ENCODE data around the gene MAGI1.

Gene MAGI1

GRCh38 chr3:65632414-65632813, 406.3 kb downstream of the MAGI1 start:
- Histone ChIP-seq H3K4me2 (ENCODE audit: low read depth, low read length, poor library complexity, severe bottlenecking) (no peak overlapping the region), H3K79me2 (ENCODE audit: insufficient read depth, low read length) (no peaks in the 10 kb centered on the region), H3F3A (ENCODE audit: low read depth) (no peaks in the 10 kb centered on the region), H3K9ac (ENCODE audit: low read depth, low read length, poor library complexity, severe bottlenecking) (no peak overlapping the region), H3K9me3 (ENCODE audit: insufficient read depth, low read depth, low read length) (no peaks in the 10 kb centered on the region), H3K4me1 (ENCODE audit: insufficient read depth, low read length, poor library complexity, severe bottlenecking) (no peaks in the 10 kb centered on the region), H3K4me3 (ENCODE audit: low read length, poor library complexity, severe bottlenecking) (no peak overlapping the region), H3K27me3 (ENCODE audit: insufficient read depth, low read length, poor library complexity, severe bottlenecking) (no peaks in the 10 kb centered on the region), H2AFZ (ENCODE audit: low read length) (no peak overlapping the region), H3K9me2 (replicated peaks; ENCODE audit: low read depth, low read length) (no peaks in the 10 kb centered on the region), H4K20me1 (ENCODE audit: insufficient read depth, low read length, poor library complexity, severe bottlenecking) (no peaks in the 10 kb centered on the region), H3K36me3 (ENCODE audit: insufficient read depth, low read length) (no peaks in the 10 kb centered on the region)
- no peak for TF ChIP-seq EZH2phosphoT487 (IDR thresholded peaks at IDR 0.05; ENCODE audit: borderline replicate concordance)
- no peak for TF ChIP-seq CTCF (conservative IDR thresholded peaks at IDR 0.05; ENCODE audit: low read length)

DNA sequence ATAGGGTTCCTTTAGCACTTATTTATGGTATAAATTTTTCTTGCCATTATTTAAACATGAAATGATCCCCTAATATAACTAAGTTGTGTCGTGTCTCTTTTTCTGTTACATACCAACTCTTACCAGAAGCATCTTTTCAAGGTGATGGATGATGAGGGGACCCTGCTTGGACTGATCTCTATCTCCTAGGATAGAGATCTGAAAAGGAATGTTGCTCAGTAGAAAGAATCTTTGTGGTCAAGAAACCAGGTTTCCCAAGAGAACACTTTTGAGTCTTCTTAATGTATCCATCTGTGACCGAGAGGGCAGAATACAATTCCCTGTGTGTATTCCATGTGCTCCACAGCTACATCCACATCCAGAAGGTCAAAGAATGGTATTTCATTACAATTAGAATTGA, 409.7 kb downstream of the MAGI1 start:
- H3K4me3 ChIP-seq (ENCODE audit: low read length, poor library complexity, severe bottlenecking) = no peak overlapping the region
- H2AFZ ChIP-seq (ENCODE audit: low read length) = no peak overlapping the region
- no peaks in the 10 kb centered on the region for H3K9me2 ChIP-seq (replicated peaks; ENCODE audit: low read depth, low read length)
- H3K27me3 ChIP-seq (ENCODE audit: insufficient read depth, low read length, poor library complexity, severe bottlenecking) = no peaks in the 10 kb centered on the region
- H3K4me2 ChIP-seq (ENCODE audit: low read depth, low read length, poor library complexity, severe bottlenecking) = no peak overlapping the region
- H3K9me3 ChIP-seq (ENCODE audit: insufficient read depth, low read depth, low read length) = no peaks in the 10 kb centered on the region
- H3K9ac ChIP-seq (ENCODE audit: low read depth, low read length, poor library complexity, severe bottlenecking) = no peak overlapping the region
- H3K36me3 ChIP-seq (ENCODE audit: insufficient read depth, low read length) = no peaks in the 10 kb centered on the region
- peaks cover 9% of the 10 kb centered on the region for H3K4me1 ChIP-seq (ENCODE audit: insufficient read depth, low read length, poor library complexity, severe bottlenecking)
- no peaks in the 10 kb centered on the region for H3K79me2 ChIP-seq (ENCODE audit: insufficient read depth, low read length)
- no peaks in the 10 kb centered on the region for H3F3A ChIP-seq (ENCODE audit: low read depth)
- no peaks in the 10 kb centered on the region for H4K20me1 ChIP-seq (ENCODE audit: insufficient read depth, low read length, poor library complexity, severe bottlenecking)
- no peak for TF ChIP-seq EZH2phosphoT487 (IDR thresholded peaks at IDR 0.05; ENCODE audit: borderline replicate concordance)
- TF ChIP-seq CTCF (conservative IDR thresholded peaks at IDR 0.05; ENCODE audit: low read length) = no peak

- no peak overlapping the region for H3K4me2 ChIP-seq (ENCODE audit: low read depth, low read length, poor library complexity, severe bottlenecking)
Observed at GRCh38 chr3:65627062-65627461, 411.7 kb downstream of the MAGI1 start.

More at GRCh38 chr3:65627062-65627461, 411.7 kb downstream of the MAGI1 start:
- no peak overlapping the region for H3K4me3 ChIP-seq (ENCODE audit: low read length, poor library complexity, severe bottlenecking)
- no peaks in the 10 kb centered on the region for H3K9me2 ChIP-seq (replicated peaks; ENCODE audit: low read depth, low read length)
- no peaks in the 10 kb centered on the region for H3K9me3 ChIP-seq (ENCODE audit: insufficient read depth, low read depth, low read length)
- H4K20me1 ChIP-seq (ENCODE audit: insufficient read depth, low read length, poor library complexity, severe bottlenecking) = no peaks in the 10 kb centered on the region
- H3K4me1 ChIP-seq (ENCODE audit: insufficient read depth, low read length, poor library complexity, severe bottlenecking) = peaks cover 24% of the 10 kb centered on the region
- no peak overlapping the region for H3K9ac ChIP-seq (ENCODE audit: low read depth, low read length, poor library complexity, severe bottlenecking)
- no peaks in the 10 kb centered on the region for H3K79me2 ChIP-seq (ENCODE audit: insufficient read depth, low read length)
- no peaks in the 10 kb centered on the region for H3K36me3 ChIP-seq (ENCODE audit: insufficient read depth, low read length)
- H3F3A ChIP-seq (ENCODE audit: low read depth) = no peaks in the 10 kb centered on the region
- H3K27me3 ChIP-seq (ENCODE audit: insufficient read depth, low read length, poor library complexity, severe bottlenecking) = no peaks in the 10 kb centered on the region
- TF ChIP-seq CTCF (conservative IDR thresholded peaks at IDR 0.05; ENCODE audit: low read length) (no peak), EZH2phosphoT487 (IDR thresholded peaks at IDR 0.05; ENCODE audit: borderline replicate concordance) (no peak)
- H2AFZ ChIP-seq (ENCODE audit: low read length) = no peak overlapping the region

Data from Loucy (cell line).